ENCODE data around the gene STOML1. TPM values are rescaled to one million over a fixed set of nuclear protein-coding genes. Genes with fewer than 3 reads are reported as not detected.
"Not testable (repeated sequence)": the region's sequence is repeated elsewhere in the genome, so short reads cannot be mapped to it uniquely, and the experiment has no call there.

STOML1 gene
- total RNA-seq, 1 experiment from 2014 or later = 53.1 TPM

GRCh38 chr15:73947651-73948050 lies 44.4 kb downstream of the STOML1 start:
- H3K9me3 ChIP-seq = no peaks in the 10 kb centered on the region
- H3K36me3 ChIP-seq = peaks cover 94% of the 10 kb centered on the region
- no peak for DNase-seq
- no peak overlapping the region for H3K4me3 ChIP-seq
- no peaks in the 10 kb centered on the region for H3K27me3 ChIP-seq

DNA sequence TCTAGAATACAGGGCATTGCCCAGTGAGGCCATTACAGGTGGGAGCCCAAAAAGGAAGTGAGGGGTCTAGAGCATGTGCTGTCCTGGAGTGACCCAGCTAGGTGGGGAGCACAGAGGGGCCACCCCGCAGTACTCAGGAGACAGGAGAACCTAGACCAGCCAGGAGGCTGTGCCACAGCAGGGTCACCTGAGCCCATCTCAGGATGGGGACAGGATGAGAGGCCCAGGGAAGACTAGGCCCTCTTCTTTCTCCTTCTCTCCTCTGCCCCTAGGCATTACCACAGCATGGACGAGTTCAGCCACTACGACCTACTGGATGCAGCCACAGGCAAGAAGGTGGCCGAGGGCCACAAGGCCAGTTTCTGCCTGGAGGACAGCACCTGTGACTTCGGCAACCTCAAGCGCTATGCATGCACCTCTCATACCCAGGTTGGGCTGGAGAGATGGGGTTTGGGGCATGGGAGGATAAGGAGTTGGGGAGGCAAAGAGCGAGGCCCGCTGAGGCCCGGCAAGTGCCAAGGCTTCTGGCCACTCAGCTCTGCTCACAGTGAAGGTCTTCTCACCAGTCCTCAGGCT lies 45.2 kb downstream of the STOML1 start:
- H3K36me3 ChIP-seq = peaks cover 91% of the 10 kb centered on the region

GRCh38 chr15:73946046-73946721 lies 45.9 kb downstream of the STOML1 start:
- no peak overlapping the region for H3K4me3 ChIP-seq
- no peak for DNase-seq
- peaks cover 94% of the 10 kb centered on the region for H3K36me3 ChIP-seq
- H3K27me3 ChIP-seq = no peaks in the 10 kb centered on the region
- no peaks in the 10 kb centered on the region for H3K9me3 ChIP-seq

More for the DNA sequence above, 45.2 kb downstream of the STOML1 start:
- no peaks in the 10 kb centered on the region for H3K9me3 ChIP-seq
- no peak for DNase-seq
- no peaks in the 10 kb centered on the region for H3K27me3 ChIP-seq
- H3K4me3 ChIP-seq = no peak overlapping the region

GRCh38 chr15:73945130-73945508 lies 47.0 kb downstream of the STOML1 start:
- no peaks in the 10 kb centered on the region for H3K9me3 ChIP-seq

DNA sequence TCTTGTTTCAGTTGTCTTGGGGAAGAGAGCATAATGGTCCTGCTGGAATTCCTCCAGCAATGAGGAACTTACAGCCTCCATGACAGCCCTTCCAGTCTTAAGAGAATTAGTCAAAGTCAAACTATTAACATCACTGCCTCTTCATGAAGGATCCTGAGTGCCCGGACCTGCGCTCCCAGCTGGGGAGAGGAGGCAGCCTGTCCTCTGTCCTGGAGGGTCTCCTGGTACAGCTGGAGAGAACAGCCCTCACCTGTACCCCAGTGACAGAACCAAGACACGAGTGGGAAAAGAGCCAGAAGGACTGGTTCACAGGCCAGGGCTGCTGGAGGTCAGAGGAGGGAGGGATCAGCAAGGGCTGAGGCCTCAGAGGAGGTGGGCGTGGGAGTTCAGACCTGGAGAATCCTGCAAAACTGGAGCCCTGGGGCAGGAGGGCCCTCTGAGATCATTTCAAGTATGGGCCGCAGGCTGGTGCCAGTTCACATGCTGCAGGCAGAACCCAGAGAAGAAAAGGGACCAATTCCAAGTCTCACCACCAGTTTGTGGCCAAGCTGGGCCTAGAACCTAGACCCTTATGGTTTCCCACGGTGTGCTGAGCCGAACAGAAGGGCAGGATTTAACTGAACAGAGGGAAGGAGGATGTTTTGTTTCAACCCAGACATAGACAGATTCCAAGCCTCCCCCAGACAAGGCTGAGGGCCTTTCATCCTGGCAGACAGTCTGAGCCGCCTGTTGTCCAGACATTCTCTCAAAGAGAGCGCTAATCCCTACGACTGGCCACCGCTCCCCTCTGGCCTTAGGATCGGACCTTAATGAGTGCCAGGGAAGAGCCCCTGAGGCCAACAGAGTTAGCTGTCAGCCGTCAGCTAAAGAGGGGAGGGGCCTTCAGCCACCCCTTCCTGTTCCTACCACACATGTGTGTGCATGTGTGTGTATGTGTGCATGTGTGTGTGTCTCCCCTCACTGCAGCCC lies 47.6 kb downstream of the STOML1 start:
- DNase-seq = no peak
- no peaks in the 10 kb centered on the region for H3K27me3 ChIP-seq
- no peaks in the 10 kb centered on the region for H3K9me3 ChIP-seq
- no peak overlapping the region for H3K4me3 ChIP-seq
- peaks cover 88% of the 10 kb centered on the region for H3K36me3 ChIP-seq

More at GRCh38 chr15:73945130-73945508, 47.0 kb downstream of the STOML1 start:
- H3K36me3 ChIP-seq = peaks cover 91% of the 10 kb centered on the region
- DNase-seq = no peak
- H3K27me3 ChIP-seq = no peaks in the 10 kb centered on the region
- H3K4me3 ChIP-seq = no peak overlapping the region

- Histone ChIP-seq H3K9me3 (no peaks in the 10 kb centered on the region), H3K36me3 (peaks cover 87% of the 10 kb centered on the region), H3K4me3 (no peak overlapping the region), H3K27me3 (no peaks in the 10 kb centered on the region)
- no peak for DNase-seq
These were observed 49.3 kb downstream of the STOML1 start for GRCh38 chr15:73942751-73943270.

DNA sequence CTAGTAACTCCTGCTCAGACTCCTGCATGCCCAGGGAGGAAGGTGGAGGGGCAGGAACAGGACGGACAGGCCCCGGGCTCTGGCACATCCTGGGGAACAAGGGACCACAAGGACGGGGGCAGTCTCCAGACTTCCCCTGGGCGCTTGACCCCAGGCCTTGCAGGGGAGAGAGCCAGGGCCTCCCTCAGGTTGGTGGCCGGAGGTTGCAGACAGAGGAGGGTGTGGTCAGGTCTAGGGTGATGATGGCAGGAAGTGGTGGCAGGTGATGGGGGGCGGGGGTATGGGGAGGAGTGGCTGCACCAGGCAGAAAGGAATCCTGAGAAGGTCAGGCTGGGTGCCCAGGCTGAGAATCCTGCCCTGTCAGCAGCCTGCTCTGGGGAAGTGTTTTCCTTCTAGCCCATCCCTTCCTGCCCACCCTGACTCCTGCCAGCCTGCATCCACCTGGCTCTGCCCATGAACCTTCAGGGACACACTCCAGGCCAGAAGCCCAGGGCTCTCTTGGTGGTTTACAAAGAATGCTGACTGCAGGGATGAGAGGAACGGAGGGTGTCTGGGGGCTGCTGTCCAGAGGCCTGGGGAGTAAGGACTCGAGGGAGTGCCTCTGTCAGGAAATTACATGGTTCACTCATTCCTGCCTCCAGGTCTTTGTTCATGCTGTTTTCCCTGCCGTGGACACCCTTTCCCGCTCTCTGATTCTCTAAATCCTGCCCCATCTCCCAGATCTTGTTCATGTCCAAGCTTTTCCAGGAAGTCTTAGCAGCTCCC lies 50.0 kb downstream of the STOML1 start:
- Histone ChIP-seq H3K9me3 (no peaks in the 10 kb centered on the region), H3K4me3 (no peak overlapping the region), H3K36me3 (peaks cover 87% of the 10 kb centered on the region), H3K27me3 (no peaks in the 10 kb centered on the region)
- DNase-seq = peak; percentile 64

- Histone ChIP-seq H3K9me3 (no peaks in the 10 kb centered on the region), H3K4me3 (no peak overlapping the region), H3K36me3 (peaks cover 87% of the 10 kb centered on the region), H3K27me3 (no peaks in the 10 kb centered on the region)
- DNase-seq = no peak
These were observed 50.6 kb downstream of the STOML1 start for GRCh38 chr15:73941449-73941848.

DNA sequence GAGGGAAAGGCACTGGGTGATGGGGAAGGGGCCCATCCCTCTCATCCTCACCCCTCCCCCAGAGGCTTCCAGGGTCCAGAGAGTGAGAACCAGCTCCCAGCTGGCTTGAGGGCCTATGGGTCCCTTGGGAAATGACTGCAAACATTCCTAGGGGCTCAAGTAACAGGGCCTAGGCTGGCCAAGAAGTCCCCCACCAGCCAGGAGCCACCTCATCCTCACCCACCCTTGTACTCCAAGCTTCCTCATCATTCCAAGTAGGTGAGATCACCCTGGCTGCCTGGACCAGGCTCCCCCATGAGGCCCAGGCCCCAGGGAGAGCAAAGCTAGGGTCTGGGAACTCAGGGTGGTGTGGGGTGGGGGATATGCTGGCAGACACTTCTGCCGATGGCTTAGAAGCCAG lies 51.1 kb downstream of the STOML1 start:
- no peak overlapping the region for H3K4me3 ChIP-seq
- peak; percentile 96 for DNase-seq
- no peaks in the 10 kb centered on the region for H3K27me3 ChIP-seq
- H3K36me3 ChIP-seq = peaks cover 88% of the 10 kb centered on the region
- H3K9me3 ChIP-seq = no peaks in the 10 kb centered on the region

GRCh38 chr15:73940061-73940981 lies 51.8 kb downstream of the STOML1 start:
- Histone ChIP-seq H3K4me3 (no peak overlapping the region), H3K27me3 (no peaks in the 10 kb centered on the region), H3K9me3 (no peaks in the 10 kb centered on the region), H3K36me3 (peaks cover 87% of the 10 kb centered on the region)
- DNase-seq = peak; percentile 76

DNA sequence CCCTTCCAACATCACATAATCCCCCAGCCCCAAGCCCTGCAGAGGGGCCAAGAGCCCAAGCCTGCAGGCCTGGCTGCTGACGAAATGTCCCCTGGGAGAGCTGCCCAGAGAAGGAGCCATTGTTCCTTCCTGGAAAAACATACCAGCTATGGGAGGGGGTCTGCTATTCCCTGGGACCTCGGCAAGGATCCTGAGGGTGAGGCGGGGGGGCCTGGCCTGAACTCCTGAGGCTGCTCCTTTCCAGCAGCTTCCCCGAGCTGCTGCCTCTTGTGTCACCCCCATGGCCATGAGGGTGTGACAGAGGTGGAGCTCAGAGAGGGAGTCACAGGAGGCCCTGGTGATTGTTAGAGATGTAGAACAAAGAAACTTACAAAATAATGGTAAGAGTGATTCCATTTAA lies 53.0 kb downstream of the STOML1 start:
- H3K9me3 ChIP-seq = no peaks in the 10 kb centered on the region
- H3K4me3 ChIP-seq = no peak overlapping the region
- H3K36me3 ChIP-seq = peaks cover 87% of the 10 kb centered on the region
- no peak for DNase-seq
- H3K27me3 ChIP-seq = no peaks in the 10 kb centered on the region

DNA sequence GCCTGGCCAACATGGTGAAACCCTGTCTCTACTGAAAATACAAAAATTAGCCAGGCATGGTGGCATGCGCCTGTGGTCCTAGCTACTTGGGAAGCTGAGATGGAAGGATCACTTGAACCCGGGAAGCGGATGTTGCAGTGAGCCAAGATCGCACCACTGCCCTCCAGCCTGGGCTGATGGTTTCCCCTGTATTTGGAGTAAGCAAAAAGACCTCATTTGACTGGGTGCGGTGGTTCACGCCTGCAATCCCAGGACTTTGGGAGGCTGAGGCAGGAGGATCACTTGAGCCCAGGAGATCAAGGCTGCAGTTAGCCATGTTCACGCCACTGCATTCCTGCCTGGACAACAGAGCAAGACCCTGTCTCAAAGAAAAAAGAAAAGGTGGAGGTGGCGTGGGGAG lies 53.6 kb downstream of the STOML1 start:
- H3K9me3 ChIP-seq, H3K27me3 ChIP-seq, DNase-seq, H3K4me3 ChIP-seq: not testable (repeated sequence)
- peaks cover 87% of the 10 kb centered on the region for H3K36me3 ChIP-seq

GRCh38 chr15:73937726-73938125 lies 54.4 kb downstream of the STOML1 start:
- Histone ChIP-seq H3K4me3 (no peak overlapping the region), H3K36me3 (peaks cover 87% of the 10 kb centered on the region), H3K9me3 (no peaks in the 10 kb centered on the region), H3K27me3 (no peaks in the 10 kb centered on the region)
- DNase-seq = no peak

- Histone ChIP-seq H3K4me3 (no peak overlapping the region), H3K9me3 (no peaks in the 10 kb centered on the region), H3K36me3 (peaks cover 87% of the 10 kb centered on the region), H3K27me3 (no peaks in the 10 kb centered on the region)
- DNase-seq = no peak
These were observed 54.8 kb downstream of the STOML1 start for GRCh38 chr15:73937296-73937695.

- Histone ChIP-seq H3K9me3 (no peaks in the 10 kb centered on the region), H3K27me3 (no peaks in the 10 kb centered on the region), H3K4me3 (no peak overlapping the region), H3K36me3 (peaks cover 89% of the 10 kb centered on the region)
- no peak for DNase-seq
These were observed 55.4 kb downstream of the STOML1 start for GRCh38 chr15:73936588-73937290.

Data from MG63 (cell line).